Panc1 (cell line): ENCODE results near the gene PRKCA. TPM values are rescaled to one million over a fixed set of nuclear protein-coding genes. Genes with fewer than 3 reads are reported as not detected.

Experiments
- ATAC-seq: fragments of 200-7000 bp; cut with Tn5 transposase; 2 replicates; pipeline ENCODE4 v1.9.1; 2020; ENCODE audit warnings: mild to moderate bottlenecking, moderate library complexity
- BruUV-seq: library from RNA; stranded (reverse); fragments of 400-500 nt; replicated peaks from 2 replicates; lab custom pipeline; 2021; lab: Mats Ljungman, UMichigan
- CTCF ChIA-PET: fragments of 300-600 bp; sonication (Branson Sonifier 250); formaldehyde crosslinking; loops from one replicate; lab custom pipeline; 2022; ENCODE audit warnings: antibody characterized with exemption; lab: Charles Lee
- POLR2A ChIA-PET: fragments of 300-600 bp; sonication (Branson Sonifier 250); formaldehyde crosslinking; loops from one replicate; lab custom pipeline; 2022; ENCODE audit warnings: antibody characterized with exemption; lab: Charles Lee
- DNase-seq: peaks from one replicate; pipeline ENCODE4 v3.0.0-alpha.2; 2010; ENCODE audit warnings: low read depth, low spot score
- H3K27ac ChIP-seq: 2 replicates; pipeline ENCODE4 v1.5.1; 2011; ENCODE audit warnings: mild to moderate bottlenecking, low read length, inconsistent platforms
- H3K27me3 ChIP-seq: fragments of 200-500 bp; sonication (Bioruptor generic); 2 replicates; pipeline ENCODE4 v1.6.0; 2014; ENCODE audit warnings: low read length, inconsistent platforms; ENCODE audit not compliant: control insufficient read depth, insufficient read depth
- H3K36me3 ChIP-seq: fragments of 200-500 bp; sonication (Bioruptor generic); 2 replicates; pipeline ENCODE4 v1.5.1; 2014; ENCODE audit warnings: inconsistent platforms, mild to moderate bottlenecking, low read length, moderate library complexity; ENCODE audit not compliant: control insufficient read depth, insufficient read depth
- H3K4me1 ChIP-seq: 2 replicates; pipeline ENCODE4 v1.5.1; 2011; ENCODE audit warnings: inconsistent platforms, mild to moderate bottlenecking, low read length, moderate library complexity; ENCODE audit not compliant: control insufficient read depth, insufficient read depth
- H3K4me3 ChIP-seq, 2 experiments: 2 replicates each; pipeline ENCODE4 v1.5.1; 2011 to 2012; ENCODE audit warnings: low read depth in 2 of 2, low read length in 2 of 2, mild to moderate bottlenecking in 2 of 2, inconsistent platforms in 1 of 2, moderate library complexity in 1 of 2
- H3K9me3 ChIP-seq: fragments of 200-500 bp; sonication (Bioruptor generic); 2 replicates; pipeline ENCODE4 v1.5.1; 2014; ENCODE audit warnings: low read depth, mild to moderate bottlenecking, inconsistent platforms, low read length, moderate library complexity; ENCODE audit not compliant: control insufficient read depth, insufficient read depth
- CTCF ChIP-seq: fragments of 450-650 bp; IDR thresholded peaks from 2 replicates; pipeline ENCODE4 v1.5.1; 2017; ENCODE audit warnings: mild to moderate bottlenecking
- POLR2AphosphoS5 ChIP-seq: IDR thresholded peaks from 2 replicates; pipeline ENCODE4 v1.6.1; 2012; ENCODE audit warnings: mild to moderate bottlenecking, low read depth, low read length, moderate library complexity
- REST ChIP-seq, 2 experiments: IDR thresholded peaks; 2 replicates each; pipeline ENCODE4 v1.6.1; 2011 to 2012; ENCODE audit warnings: low read depth in 2 of 2, control low read depth in 1 of 2, low read length in 1 of 2, mild to moderate bottlenecking in 1 of 2, moderate library complexity in 1 of 2; ENCODE audit not compliant: insufficient read depth in 1 of 2
- SIN3A ChIP-seq: IDR thresholded peaks from 2 replicates; pipeline ENCODE4 v1.6.1; 2012; ENCODE audit warnings: low read depth, mild to moderate bottlenecking, low read length, moderate library complexity, borderline replicate concordance; ENCODE audit not compliant: insufficient read depth
- TCF7L2 ChIP-seq: IDR thresholded peaks from 2 replicates; pipeline ENCODE4 v1.6.1; 2011; ENCODE audit warnings: mild to moderate bottlenecking, low read depth, low read length, inconsistent platforms
- in situ Hi-C: cut with HindIII; loops from 2 replicates; pipeline ENCODE4 v1.10.0; 2016; ENCODE audit warnings: low sequenced_read_pairs, low pct_unique_long_range_greater_than_20kb
- intact Hi-C: fragments of 100-400 bp; cut with micrococcal nuclease; formaldehyde crosslinking; loops from one replicate; pipeline ENCODE4 v1.10.0; 2022; ENCODE audit not compliant: unreplicated experiment
- total RNA-seq: library from RNA; stranded (reverse); gene quantifications from one replicate; pipeline ENCODE4 v1.2.1, GENCODE V29; 2021; ENCODE audit not compliant: unreplicated experiment

Gene PRKCA
- total RNA-seq, 1 experiment from 2014 or later = 53.0 TPM

- in situ Hi-C loops = no loop called here
Observed at GRCh38 chr17:66260275-66260674, 42.1 kb upstream of the PRKCA start.

GRCh38 chr17:66260688-66261087 is 41.7 kb upstream of the PRKCA start:
- BruUV-seq = no TSS peak
- Histone ChIP-seq H3K27ac (no peak overlapping the region), H3K4me3 (no peak overlapping the region), H3K27me3 (no peaks in the 10 kb centered on the region), H3K9me3 (no peaks in the 10 kb centered on the region), H3K36me3 (no peaks in the 10 kb centered on the region), H3K4me1 (no peaks in the 10 kb centered on the region)
- DNase-seq (no peak), ATAC-seq (no peak)
- POLR2A ChIA-PET = no interaction called here
- no peak for TF ChIP-seq TCF7L2
- TF ChIP-seq SIN3A = no peak
- no peak for TF ChIP-seq POLR2AphosphoS5
- no peak for TF ChIP-seq REST (IDR thresholded peaks at IDR 0.05; ENCODE audit: insufficient read depth in 1 of 2, low read depth in 2 of 2, low read length in 1 of 2)
- TF ChIP-seq CTCF = no peak
- in situ Hi-C loops (no loop called here), intact Hi-C loops (no loop called here)
- CTCF ChIA-PET = no interaction called here

More at GRCh38 chr17:66260275-66260674, 42.1 kb upstream of the PRKCA start:
- no TSS peak for BruUV-seq
- Histone ChIP-seq H3K36me3 (no peaks in the 10 kb centered on the region), H3K27me3 (no peaks in the 10 kb centered on the region), H3K9me3 (no peaks in the 10 kb centered on the region), H3K4me1 (no peaks in the 10 kb centered on the region), H3K27ac (no peak overlapping the region), H3K4me3 (no peak overlapping the region)
- DNase-seq (no peak), ATAC-seq (no peak)
- ChIA-PET CTCF (no interaction called here), POLR2A (no interaction called here)
- no peak for TF ChIP-seq POLR2AphosphoS5
- no peak for TF ChIP-seq CTCF
- intact Hi-C loops = no loop called here

GRCh38 chr17:66262767-66263166 is 39.6 kb upstream of the PRKCA start:
- Histone ChIP-seq H3K9me3 (no peaks in the 10 kb centered on the region), H3K4me1 (no peaks in the 10 kb centered on the region), H3K27me3 (no peaks in the 10 kb centered on the region), H3K4me3 (no peak overlapping the region), H3K36me3 (no peaks in the 10 kb centered on the region), H3K27ac (no peak overlapping the region)
- CTCF ChIA-PET = no interaction called here
- no TSS peak for BruUV-seq
- in situ Hi-C loops (no loop called here), intact Hi-C loops (no loop called here)
- no peak for TF ChIP-seq SIN3A
- no peak for TF ChIP-seq CTCF
- no peak for TF ChIP-seq TCF7L2
- TF ChIP-seq REST (IDR thresholded peaks at IDR 0.05; ENCODE audit: insufficient read depth in 1 of 2, low read depth in 2 of 2, low read length in 1 of 2) = no peak
- TF ChIP-seq POLR2AphosphoS5 = no peak
- DNase-seq (no peak), ATAC-seq (no peak)
- POLR2A ChIA-PET = no interaction called here
